SH-SY5Y (cell line): ENCODE data around the gene BIRC6.

Experiments
- GATA2 ChIP-seq: IDR thresholded peaks from 2 replicates; pipeline ENCODE4 v1.6.1; 2011; ENCODE audit warnings: mild to moderate bottlenecking, low read depth, low read length
- GATA3 ChIP-seq: IDR thresholded peaks from 2 replicates; pipeline ENCODE4 v1.6.1; 2011; ENCODE audit warnings: low read depth, mild to moderate bottlenecking, low read length, moderate library complexity

Gene BIRC6

DNA sequence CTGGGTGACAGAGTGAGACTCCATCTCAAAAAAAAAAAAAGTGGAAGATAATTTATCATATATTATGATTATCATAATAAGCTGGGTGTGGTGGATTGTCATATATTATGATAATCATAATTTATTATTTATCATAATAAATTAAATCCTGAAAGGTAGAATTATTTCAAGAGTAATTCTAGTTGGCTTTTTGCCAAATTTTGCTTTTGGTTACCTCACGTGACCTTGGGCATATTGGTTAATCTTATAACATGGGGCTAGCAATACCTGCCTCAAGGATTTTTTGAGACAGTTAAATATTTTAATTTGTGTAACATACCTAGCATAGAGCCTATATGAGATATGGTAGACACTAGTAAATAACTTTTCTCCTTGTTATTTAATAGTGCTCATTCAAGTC lies 159.7 kb downstream of the BIRC6 start:
- no peak for TF ChIP-seq GATA3
- no peak for TF ChIP-seq GATA2

- no peak for TF ChIP-seq GATA2
- TF ChIP-seq GATA3, result no peak
Measured at GRCh38 chr2:32522770-32523169, 165.9 kb downstream of the BIRC6 start.

GRCh38 chr2:32523686-32524085 lies 166.9 kb downstream of the BIRC6 start:
- TF ChIP-seq GATA3 (no peak), GATA2 (no peak)

DNA sequence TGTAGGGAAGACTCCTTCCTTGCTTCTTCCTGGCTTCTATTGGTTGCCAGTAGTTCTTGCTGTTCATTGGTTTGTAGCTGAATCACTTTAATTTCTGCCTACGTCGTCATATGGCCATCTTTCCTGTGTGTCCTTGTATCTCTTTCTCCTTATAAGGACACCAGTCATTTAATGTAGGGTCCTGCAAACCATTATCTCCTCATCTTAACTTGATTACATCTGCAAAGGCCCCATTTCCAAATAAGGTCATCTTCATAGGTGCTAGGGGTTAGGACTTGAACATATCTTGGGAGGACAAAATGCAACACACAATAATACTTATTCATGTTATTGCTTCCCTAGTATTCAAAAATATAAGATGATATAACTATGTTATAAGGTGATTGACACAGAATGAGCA lies 175.5 kb downstream of the BIRC6 start:
- TF ChIP-seq GATA3 (no peak), GATA2 (no peak)

- TF ChIP-seq GATA3 (no peak), GATA2 (no peak)
Measured at GRCh38 chr2:32532961-32533360, 176.1 kb downstream of the BIRC6 start.

- TF ChIP-seq GATA2 (no peak), GATA3 (no peak)
Measured at GRCh38 chr2:32534831-32535230, 178.0 kb downstream of the BIRC6 start.

GRCh38 chr2:32538735-32539134 lies 181.9 kb downstream of the BIRC6 start:
- no peak for TF ChIP-seq GATA3
- TF ChIP-seq GATA2, result no peak

GRCh38 chr2:32553829-32554432 lies 197.1 kb downstream of the BIRC6 start:
- no peak for TF ChIP-seq GATA3
- TF ChIP-seq GATA2, result no peak

DNA sequence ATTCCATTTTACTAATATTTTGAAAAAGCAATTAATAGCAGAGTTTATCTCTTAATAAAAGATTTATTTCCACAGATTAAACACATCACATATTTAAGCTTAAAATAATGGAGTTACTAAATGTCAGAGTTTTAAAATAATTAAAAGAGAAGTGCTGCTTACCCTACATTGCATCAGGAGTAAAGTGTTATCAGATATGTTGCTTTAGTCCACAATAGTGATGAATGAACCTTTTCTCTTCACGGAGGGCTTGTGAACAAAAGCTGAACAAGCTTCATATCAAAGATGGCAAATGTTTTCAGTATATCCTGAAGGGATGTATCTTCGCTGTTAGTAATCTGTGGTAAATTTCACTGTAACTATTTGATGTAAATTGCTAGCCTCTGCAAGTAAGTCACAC lies 201.7 kb downstream of the BIRC6 start:
- TF ChIP-seq GATA2 (no peak), GATA3 (no peak)

GRCh38 chr2:32559136-32559535 lies 202.3 kb downstream of the BIRC6 start:
- no peak for TF ChIP-seq GATA2
- TF ChIP-seq GATA3, result no peak

- TF ChIP-seq GATA2 (no peak), GATA3 (no peak)
Measured at GRCh38 chr2:32562906-32563305, 206.1 kb downstream of the BIRC6 start.

GRCh38 chr2:32564417-32565035 lies 207.7 kb downstream of the BIRC6 start:
- TF ChIP-seq GATA2, result no peak
- no peak for TF ChIP-seq GATA3

DNA sequence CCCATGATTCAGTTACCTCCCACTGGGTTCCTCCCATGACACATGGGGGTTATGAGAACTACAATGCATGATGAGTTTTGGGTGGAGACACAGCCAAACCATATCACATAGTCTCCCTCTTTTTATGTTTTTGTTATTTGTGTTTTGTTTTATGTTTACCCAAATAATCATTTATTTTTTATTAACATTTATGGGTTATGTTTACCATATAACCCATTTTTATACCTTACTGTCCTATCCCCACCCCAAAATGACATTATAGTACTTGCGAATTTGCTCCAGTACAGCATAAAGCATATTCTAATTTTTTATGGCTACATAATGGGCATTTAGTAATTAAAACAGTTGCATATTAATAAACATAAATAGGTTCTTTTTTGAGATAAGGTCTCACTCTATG lies 209.1 kb downstream of the BIRC6 start:
- no peak for TF ChIP-seq GATA3
- no peak for TF ChIP-seq GATA2

GRCh38 chr2:32572030-32572429 lies 215.2 kb downstream of the BIRC6 start:
- TF ChIP-seq GATA2 (no peak), GATA3 (no peak)

DNA sequence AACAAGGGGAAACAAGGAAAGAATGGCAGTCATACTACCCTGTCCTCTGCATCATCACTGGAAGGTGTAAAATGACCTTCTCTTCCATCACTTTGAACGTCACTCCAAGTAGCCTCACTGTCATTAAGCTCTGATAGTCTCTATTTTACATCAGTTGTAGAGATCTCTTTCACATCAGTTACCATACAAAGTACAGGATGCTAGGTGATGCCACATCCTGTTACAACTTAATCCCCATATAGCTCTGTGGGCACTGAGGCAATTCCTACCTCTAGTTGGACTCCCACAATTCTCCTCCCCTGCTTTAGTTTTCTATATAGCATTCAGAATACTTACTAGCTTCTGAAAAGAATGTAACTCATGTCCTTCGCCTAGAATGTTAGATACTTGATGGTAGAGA lies 215.9 kb downstream of the BIRC6 start:
- TF ChIP-seq GATA2, result no peak

- no peak for TF ChIP-seq GATA2
- no peak for TF ChIP-seq GATA3
Measured at GRCh38 chr2:32591669-32592463, 235.0 kb downstream of the BIRC6 start.
